Hepatic stellate cell (primary cell): ENCODE measurements around the gene PAXX.

Experiments used
- DNase-seq: peaks from one replicate; pipeline ENCODE4 v3.0.0; 2011; ENCODE audit warnings: low spot score

PAXX gene

GRCh38 chr9:136982232-136983051 is 9.8 kb upstream of the PAXX start, which contains the start of gene LCNL1:
Gene LCNL1 (plus strand): TSS chr9:136982993. CDS start chr9:136983587, 594 bp downstream.
- no peak for DNase-seq

DNA sequence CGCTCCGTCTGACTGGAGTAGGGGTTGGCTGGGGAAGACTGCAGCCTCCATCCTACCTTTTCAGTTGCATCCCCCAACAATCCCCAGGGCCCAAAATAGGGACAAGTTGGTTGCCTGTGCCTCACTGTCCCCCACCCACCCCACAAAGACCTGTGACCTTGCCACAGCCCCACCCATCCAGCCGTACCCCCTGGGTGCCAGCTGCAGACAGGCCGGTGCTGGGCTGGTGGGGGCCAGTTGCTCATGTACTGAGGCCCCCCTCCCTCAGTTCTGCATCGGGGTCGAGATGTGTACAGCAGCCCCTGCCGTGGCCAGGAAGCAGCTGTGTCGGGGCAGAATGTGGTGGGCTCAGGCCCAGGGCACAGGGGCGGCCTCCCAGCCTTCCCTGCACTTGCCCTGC is 9.1 kb upstream of the PAXX start:
- DNase-seq = no peak

DNA sequence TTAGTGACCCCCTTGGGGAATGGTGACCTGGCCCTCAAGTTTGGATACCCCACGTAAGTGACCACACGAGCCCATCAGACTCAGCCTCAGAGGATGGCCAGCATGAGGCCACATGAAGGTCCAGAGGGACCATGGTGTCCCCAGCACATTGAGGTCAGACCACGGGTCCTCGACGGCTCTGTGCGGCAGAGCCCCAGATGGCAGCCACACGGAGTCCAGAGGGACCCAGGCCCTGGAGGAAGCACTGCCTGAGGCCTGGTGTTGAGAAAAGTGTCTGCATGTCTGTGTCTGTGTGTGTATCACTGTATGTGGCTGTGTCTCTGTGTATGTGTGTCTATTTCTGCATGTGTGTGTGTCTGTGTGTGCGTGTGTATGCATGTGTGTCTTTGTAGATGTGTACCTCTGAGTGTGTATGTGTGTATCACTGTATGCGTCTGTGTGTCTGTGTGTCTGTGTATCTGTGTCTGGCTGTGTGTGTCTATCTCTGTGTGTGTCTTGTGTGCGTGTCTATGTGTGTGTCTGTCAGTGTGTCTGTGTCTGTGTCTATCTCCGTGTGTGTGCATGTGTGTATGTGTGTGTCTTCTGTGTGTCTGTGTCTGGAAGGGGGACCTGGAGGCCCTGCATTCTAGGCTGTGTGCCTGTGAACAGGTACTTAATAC is 8.4 kb upstream of the PAXX start:
- no peak for DNase-seq

DNA sequence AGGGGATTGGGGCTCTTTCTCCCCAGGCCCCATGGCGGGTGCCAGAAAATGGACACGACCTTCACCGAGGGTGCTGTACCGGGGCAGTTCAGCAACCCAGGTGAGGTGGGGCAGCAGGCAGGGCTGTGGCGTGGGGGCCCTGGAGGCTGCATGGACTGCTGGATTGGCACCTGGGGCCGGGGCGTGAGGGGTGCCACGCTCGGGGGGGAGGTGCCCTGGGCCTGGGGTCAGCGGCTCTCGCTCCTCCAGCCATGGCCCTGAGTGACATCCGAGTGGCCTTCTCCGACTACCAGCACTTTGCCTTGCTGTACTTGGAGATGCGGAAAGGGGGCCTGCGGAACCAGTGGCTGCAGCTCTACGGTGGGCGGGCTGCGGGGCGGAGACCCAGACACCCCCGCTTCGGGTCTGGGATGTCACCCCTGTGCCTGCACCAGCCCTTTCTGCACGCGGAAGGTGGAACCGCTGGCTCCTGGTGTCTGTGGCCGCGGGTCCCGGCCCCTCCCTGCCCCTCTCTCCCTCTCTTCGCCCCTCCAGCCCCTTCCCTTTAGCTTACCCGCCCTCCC is 7.7 kb upstream of the PAXX start:
- no peak for DNase-seq

DNA sequence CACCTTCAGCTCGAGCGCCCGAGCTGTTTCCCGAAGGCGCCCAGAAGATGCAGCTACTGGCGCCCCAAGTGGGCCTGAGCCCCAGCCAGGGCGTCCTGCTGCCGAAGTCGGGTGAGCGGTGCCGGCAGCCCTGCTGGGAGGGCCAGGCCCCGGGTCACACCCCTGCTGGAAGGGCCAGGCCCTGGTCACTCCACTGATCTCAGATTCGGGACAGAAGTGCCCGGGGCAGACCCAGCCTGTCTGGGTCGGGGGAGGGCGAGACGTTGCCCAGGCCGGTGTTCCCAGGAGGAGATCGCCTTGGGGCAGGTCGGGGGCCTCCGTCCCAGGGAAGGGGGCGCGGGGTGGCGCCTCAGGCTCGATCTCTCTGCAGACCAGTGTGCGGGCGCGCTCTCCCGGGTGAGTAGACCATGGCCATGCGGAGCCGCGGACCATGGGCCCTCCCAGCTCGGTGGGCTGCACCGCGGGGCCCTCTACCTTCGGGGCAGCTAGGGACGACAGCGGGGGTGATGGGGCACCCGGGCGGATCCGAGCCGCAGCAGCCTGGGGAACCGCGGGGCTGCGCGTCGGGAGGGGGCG is 7.1 kb upstream of the PAXX start:
- DNase-seq = no peak

DNA sequence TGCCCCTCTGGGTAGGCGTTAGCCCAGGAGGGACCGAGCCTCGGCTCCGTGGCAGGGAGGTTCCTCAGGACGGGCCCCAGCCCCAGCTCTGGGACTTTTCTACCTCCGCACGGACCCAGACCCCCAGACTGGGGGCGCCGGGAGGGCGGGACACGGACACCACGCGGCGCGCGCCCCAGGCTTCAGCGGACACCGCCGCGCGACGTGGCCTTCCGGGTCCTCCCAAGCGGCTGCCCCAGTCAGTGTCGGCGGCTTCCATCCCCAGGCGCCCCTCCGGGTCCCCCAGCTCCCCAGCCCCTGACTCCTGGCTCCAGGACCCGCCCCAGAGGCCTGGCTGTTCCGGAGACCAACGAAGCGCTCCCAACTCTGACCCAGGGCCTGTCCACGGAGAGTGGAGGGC is 6.4 kb upstream of the PAXX start:
- no peak for DNase-seq

GRCh38 chr9:136988872-136989271 is 3.4 kb upstream of the PAXX start:
- no peak for DNase-seq

- DNase-seq = no peak
Measured at GRCh38 chr9:136990242-136990911, 1.8 kb upstream of the PAXX start.

DNA sequence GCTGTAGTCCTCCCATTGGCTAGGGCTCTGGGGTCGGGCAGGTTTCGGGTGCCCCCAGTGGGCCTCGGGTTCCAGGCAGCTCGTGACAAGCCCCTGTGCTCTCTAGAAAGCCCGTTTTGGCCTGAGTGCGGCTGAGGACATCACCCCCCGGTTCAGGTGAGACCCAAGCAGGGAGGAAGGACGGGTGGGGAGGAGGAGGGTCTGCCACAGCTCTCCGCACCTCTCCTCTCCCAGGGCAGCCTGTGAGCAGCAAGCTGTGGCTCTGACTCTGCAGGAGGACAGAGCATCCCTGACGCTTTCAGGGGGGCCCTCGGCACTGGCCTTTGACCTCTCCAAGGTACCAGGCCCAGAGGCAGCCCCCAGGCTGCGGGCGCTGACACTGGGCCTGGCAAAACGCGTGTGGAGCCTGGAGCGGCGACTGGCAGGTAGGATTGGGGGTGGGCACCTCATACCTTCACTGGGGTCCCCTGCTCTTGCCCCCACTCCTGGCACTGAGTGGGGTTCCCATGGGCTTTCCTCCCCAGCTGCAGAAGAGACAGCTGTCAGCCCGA is 672 bp downstream of the PAXX start:
- no peak for DNase-seq

DNA sequence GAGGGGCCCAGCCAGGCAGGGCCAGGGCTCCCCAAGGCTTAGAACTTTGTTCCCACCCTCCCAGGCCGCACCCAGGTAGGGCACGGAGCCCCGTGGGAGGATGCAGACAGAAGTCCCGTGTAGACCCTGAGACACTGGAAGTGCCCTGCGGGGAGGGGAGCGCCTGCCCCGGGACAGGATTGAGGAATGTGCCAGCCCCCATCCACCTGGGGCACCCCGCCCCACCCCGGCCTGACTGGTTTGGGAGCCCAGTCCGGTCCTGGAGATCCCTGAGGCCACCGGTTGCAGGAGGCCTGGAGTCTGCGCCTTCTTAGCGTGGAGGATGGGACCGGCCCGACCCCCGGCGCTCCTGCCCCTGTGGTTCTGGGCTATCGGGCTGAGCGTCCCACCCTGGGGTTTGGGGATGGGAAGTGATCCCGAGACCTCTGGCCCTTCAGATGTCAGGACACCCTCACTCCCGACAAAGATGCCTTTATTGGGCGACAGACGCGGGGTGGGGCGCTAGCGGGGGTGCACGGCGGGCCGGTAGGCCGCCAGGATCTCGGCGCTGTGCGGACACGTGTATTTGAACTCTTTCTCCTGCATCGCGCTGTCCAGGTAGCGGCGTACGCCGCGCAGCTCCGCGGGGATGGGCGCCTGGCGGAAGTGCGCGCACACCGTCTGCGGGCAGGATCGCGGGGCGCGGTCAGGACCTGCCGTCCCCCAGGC is 2.1 kb downstream of the PAXX start:
- DNase-seq = no peak

GRCh38 chr9:136994888-136995230 is 2.6 kb downstream of the PAXX start:
- no peak for DNase-seq

- DNase-seq = no peak
Measured at GRCh38 chr9:136995362-136995761, 3.1 kb downstream of the PAXX start.

DNA sequence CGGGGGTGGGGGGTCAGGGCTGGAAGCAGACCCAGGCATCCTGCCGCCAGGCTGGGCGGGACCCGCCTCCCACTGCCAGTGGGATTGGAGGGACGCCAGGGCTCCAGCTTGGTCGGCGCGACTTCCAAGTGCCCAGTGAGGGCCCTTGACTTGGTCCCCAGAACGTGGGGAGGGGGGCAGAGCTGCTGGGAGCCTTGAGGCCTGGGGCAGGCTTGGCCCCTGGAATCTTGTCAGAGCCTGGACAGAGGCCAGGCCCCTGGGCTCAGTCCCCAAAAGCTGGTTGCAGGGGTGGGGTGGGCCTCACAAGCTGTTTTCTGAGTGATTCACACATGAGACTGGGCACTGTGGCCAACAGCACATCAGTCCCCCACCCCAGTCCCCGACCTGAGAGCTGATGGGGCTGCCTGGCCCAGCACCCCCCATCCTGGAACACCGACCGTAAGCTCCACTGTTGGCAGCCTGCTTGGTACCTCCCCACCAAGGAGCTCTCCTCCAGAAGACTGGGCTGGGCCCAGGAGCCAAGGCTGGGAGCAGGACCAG is 3.6 kb downstream of the PAXX start:
- DNase-seq = no peak

GRCh38 chr9:136996361-136997292 is 4.4 kb downstream of the PAXX start, which contains the start of gene CLIC3:
Gene CLIC3 (minus strand): TSS chr9:136996568. CDS start chr9:136996543, 25 bp downstream.
- no peak for DNase-seq

DNA sequence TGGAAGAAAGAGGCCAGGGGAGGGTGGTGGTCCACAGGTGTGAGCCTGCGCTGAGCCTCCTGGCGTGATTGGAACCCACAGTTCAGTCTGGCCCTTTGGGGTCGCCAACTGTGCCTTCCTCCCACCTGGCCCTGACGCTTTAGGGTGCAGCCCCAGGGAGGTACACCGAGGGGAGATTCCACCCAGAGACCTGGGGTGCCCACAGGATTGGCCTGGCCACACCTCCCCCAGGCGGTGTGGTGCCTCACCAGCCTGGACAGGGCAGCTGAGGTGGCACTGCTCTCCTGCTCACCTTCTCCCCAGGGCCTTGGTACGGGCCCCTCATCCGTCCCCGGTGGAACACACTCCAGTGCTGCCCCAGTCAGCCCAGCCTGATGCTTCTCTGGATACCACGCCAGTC is 5.1 kb downstream of the PAXX start:
- no peak for DNase-seq

GRCh38 chr9:136997830-136998234 is 5.6 kb downstream of the PAXX start:
- no peak for DNase-seq

- DNase-seq = peak; percentile 89
Measured at GRCh38 chr9:137000177-137000930, 8.1 kb downstream of the PAXX start.

DNA sequence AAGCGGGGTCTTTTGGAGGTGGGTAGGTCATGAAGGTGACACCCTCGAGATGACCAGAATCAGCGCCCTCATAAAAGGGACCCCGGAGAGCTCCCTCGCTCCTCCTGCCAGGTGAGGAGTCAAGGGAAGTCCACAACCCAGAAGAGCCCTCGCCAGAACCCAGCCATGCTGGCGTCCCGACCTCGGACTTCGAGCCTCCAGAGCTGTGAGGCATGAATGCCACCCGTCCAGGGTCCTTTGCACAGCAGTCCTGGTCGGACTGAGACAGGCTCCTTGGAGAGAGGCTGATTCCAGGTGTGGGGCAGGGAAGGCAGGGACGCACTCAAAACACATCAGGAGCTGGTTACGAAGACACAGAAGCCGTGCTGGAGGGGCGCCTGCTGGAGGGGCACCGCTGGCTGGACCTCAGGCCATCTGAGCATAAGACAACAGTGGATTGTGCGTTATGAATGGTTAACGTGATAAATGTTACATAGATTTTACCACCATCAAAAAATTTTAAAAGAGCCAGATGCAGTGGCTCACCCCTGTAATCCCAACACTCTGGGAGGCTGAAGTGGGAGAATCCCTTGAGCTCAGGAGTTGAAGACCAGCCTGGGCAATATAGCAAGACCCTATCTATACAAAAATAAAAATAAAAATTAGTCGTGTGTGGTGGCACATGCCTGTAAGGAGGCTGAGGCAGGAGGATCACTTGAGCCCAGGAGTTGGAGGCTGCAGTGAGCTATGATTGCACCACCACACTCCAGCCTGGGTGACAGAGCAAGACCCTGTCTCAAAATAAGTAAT is 9.8 kb downstream of the PAXX start:
- no peak for DNase-seq
